Metanephros (tissue), 2 donors: ENCODE measurements around the gene RAN. TPM values are rescaled to one million over a fixed set of nuclear protein-coding genes. Genes with fewer than 3 reads are reported as not detected.

Experiments used
- small RNA-seq: library from RNA; depleted of rRNA; stranded (forward); fragments of <200 nt; gene quantifications from one replicate; pipeline ENCODE3, GENCODE V24; 2014; ENCODE audit warnings: low replicate concordance
- total RNA-seq: library from RNA; depleted of rRNA; stranded (reverse); fragments of >200 nt; gene quantifications from one replicate; pipeline ENCODE4 v1.2.3, GENCODE V29; 2014

Gene RAN
- 155 TPM for total RNA-seq

DNA sequence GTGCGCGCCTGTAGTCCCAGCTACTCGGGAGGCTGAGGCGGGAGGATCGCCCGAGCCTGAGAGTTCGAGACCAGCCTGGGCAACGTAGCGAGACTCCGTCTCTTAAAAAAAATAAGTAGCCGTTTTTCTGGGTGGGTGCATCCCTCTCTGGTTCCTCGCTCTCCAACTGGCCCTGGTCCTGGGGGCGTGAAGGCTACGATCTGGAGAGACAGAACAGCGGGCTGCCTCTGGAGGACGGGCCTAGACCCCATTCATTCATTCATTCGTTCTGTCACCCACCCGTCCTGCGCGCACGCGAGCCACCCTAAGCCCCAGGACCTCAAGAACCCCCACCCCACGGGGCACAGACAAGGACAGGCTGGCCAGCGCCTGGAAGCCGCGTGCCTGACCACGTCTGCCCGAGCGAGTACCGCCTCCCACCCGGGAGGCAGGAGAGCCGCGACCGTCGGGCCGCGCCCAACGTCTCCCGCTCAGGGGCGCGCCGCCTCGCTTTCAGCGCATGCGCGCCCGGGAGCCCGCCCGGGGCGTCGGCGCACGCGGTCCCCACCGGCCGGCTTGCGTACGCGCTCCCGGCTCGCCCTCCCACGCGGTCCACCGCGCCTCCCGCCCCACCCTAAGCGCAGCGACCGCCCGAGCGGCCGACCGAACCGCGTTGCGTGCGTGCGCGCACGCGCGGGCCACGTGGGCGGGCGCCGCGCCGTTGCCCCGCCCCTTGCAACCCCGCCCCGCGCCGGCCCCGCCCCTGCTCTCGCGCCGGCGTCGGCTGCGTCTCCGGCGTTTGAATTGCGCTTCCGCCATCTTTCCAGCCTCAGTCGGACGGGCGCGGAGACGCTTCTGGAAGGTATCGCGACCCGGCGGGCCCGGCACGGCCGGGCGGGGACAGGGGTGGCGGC lies at the start of gene RAN:
RAN (plus strand) TSS at position 781 of the 893 bp plus-strand sequence. CDS start 528 bp downstream, outside the sequence.

GRCh38 chr12:130838951-130839769 lies 32.7 kb upstream of the RAN start, which contains the start of gene STX2:
Gene STX2 (minus strand): TSS chr12:130839250. CDS start chr12:130839099, 151 bp downstream.

Small RNA genes lying within 50 kb of the gene (small RNA-seq; reads per million reads assigned to genes)
- gene RF00019 (not detected), gene RNU6-1077P (not detected)

Other genes starting within 250 kb of the RAN start
- 21.4 TPM for gene RIMBP2, start 155.8 kb upstream of the RAN start, total RNA-seq
- gene STX2, start 32.8 kb upstream of the RAN start, total RNA-seq, result 16.2 TPM
- 16.8 TPM for gene ADGRD1, start 81.8 kb downstream of the RAN start, total RNA-seq